Measurements from ENCODE around the gene URI1.

GRCh38 chr19:30036154-30037129 lies 94.4 kb downstream of the URI1 start:
- no peak for TF ChIP-seq CTCF (IDR thresholded peaks at IDR 0.05)
- TF ChIP-seq POLR2A (IDR thresholded peaks at IDR 0.05) = no peak
